SK-N-SH treated with all-trans-retinoic acid at 6 μM for 48 hours (cell line): ENCODE measurements around the gene SMYD5.
A peak's percentile ranks its signal among the peaks of the same experiment; 100 is the strongest.

ENCODE experiments used
- ATAC-seq: fragments of 200-7000 bp; cut with Tn5 transposase; 3 replicates; pipeline ENCODE4 v1.9.1; 2020; ENCODE audit warnings: mild to moderate bottlenecking, moderate library complexity
- ARNTL ChIP-seq: fragments of 450-650 bp; formaldehyde crosslinking; IDR thresholded peaks from 2 replicates; pipeline ENCODE4 v1.5.0; 2020; ENCODE audit warnings: low read depth, mild to moderate bottlenecking, moderate library complexity, borderline replicate concordance
- BACH2 ChIP-seq: fragments of 250-450 bp; sonication (Bioruptor Pico); IDR thresholded peaks from 2 replicates; pipeline ENCODE4 v1.9.0; 2021; ENCODE audit warnings: mild to moderate bottlenecking, borderline replicate concordance
- CREB5 ChIP-seq: fragments of 250-450 bp; sonication (Bioruptor Pico); IDR thresholded peaks from 2 replicates; pipeline ENCODE4 v1.5.1; 2020; ENCODE audit warnings: low read depth, mild to moderate bottlenecking, moderate library complexity
- CSDC2 ChIP-seq: fragments of 250-450 bp; sonication (Bioruptor Pico); IDR thresholded peaks from 2 replicates; pipeline ENCODE4 v1.5.0; 2020; ENCODE audit warnings: mild to moderate bottlenecking, moderate library complexity
- ESRRG ChIP-seq: fragments of 250-450 bp; sonication (Bioruptor Pico); IDR thresholded peaks from 2 replicates; pipeline ENCODE4 v1.6.1; 2021; ENCODE audit warnings: mild to moderate bottlenecking
- GLIS3 ChIP-seq: fragments of 250-450 bp; sonication (Bioruptor Pico); IDR thresholded peaks from 2 replicates; pipeline ENCODE4 v1.5.0; 2020; ENCODE audit warnings: mild to moderate bottlenecking, moderate library complexity
- ISL1 ChIP-seq: fragments of 250-450 bp; sonication (Bioruptor Pico); IDR thresholded peaks from 2 replicates; pipeline ENCODE4 v2.1.2; 2022; ENCODE audit warnings: mild to moderate bottlenecking, moderate library complexity
- OSR1 ChIP-seq: fragments of 250-450 bp; sonication (Bioruptor Pico); IDR thresholded peaks from 2 replicates; pipeline ENCODE4 v1.8.0; 2022; ENCODE audit warnings: moderate library complexity, mild to moderate bottlenecking, inconsistent platforms
- PATZ1 ChIP-seq: fragments of 250-450 bp; sonication (Bioruptor Pico); IDR thresholded peaks from 2 replicates; pipeline ENCODE4 v1.8.0; 2020; ENCODE audit warnings: mild to moderate bottlenecking, moderate library complexity, borderline replicate concordance
- RARB ChIP-seq: fragments of 250-450 bp; sonication (Bioruptor Pico); IDR thresholded peaks from 2 replicates; pipeline ENCODE4 v1.8.0; 2021; ENCODE audit warnings: mild to moderate bottlenecking, moderate library complexity
- SNAI2 ChIP-seq: fragments of 250-450 bp; sonication (Bioruptor Pico); IDR thresholded peaks from 2 replicates; pipeline ENCODE4 v1.5.0; 2020; ENCODE audit warnings: mild to moderate bottlenecking, moderate library complexity
- TCF4 ChIP-seq: fragments of 250-450 bp; sonication (Bioruptor Pico); IDR thresholded peaks from 2 replicates; pipeline ENCODE4 v1.8.0; 2021; ENCODE audit warnings: mild to moderate bottlenecking, moderate library complexity, borderline replicate concordance
- TOX ChIP-seq: fragments of 250-450 bp; sonication (Bioruptor Pico); IDR thresholded peaks from 2 replicates; pipeline ENCODE4 v1.8.0; 2021; ENCODE audit warnings: mild to moderate bottlenecking, moderate library complexity, borderline replicate concordance
- ZC3H10 ChIP-seq: fragments of 250-450 bp; sonication (Bioruptor Pico); IDR thresholded peaks from 2 replicates; pipeline ENCODE4 v1.5.1; 2021; ENCODE audit warnings: mild to moderate bottlenecking, moderate library complexity
- ZFP3 ChIP-seq: fragments of 250-450 bp; sonication (Bioruptor Pico); IDR thresholded peaks from 2 replicates; pipeline ENCODE4 v1.5.0; 2020; ENCODE audit warnings: mild to moderate bottlenecking, moderate library complexity
- ZFP30 ChIP-seq: fragments of 450-650 bp; formaldehyde crosslinking; IDR thresholded peaks from 2 replicates; pipeline ENCODE4 v1.5.0; 2022; ENCODE audit warnings: mild to moderate bottlenecking, moderate library complexity
- ZNF70 ChIP-seq: fragments of 450-650 bp; formaldehyde crosslinking; IDR thresholded peaks from 2 replicates; pipeline ENCODE4 v1.5.0; 2020; ENCODE audit warnings: mild to moderate bottlenecking, moderate library complexity
- ZNF8 ChIP-seq: fragments of 450-650 bp; formaldehyde crosslinking; IDR thresholded peaks from 2 replicates; pipeline ENCODE4 v1.5.0; 2020; ENCODE audit warnings: mild to moderate bottlenecking, moderate library complexity
- TF ChIP-seq, protein P1 (sequence below): fragments of 250-450 bp; sonication (Bioruptor Pico); IDR thresholded peaks from 2 replicates; pipeline ENCODE4 v1.8.0; 2021; ENCODE audit warnings: low read depth, mild to moderate bottlenecking, moderate library complexity, borderline replicate concordance
- TF ChIP-seq, protein P2 (sequence below): fragments of 250-450 bp; sonication (Bioruptor Pico); IDR thresholded peaks from 2 replicates; pipeline ENCODE4 v1.5.0; 2020; ENCODE audit warnings: mild to moderate bottlenecking, moderate library complexity

Gene SMYD5

DNA sequence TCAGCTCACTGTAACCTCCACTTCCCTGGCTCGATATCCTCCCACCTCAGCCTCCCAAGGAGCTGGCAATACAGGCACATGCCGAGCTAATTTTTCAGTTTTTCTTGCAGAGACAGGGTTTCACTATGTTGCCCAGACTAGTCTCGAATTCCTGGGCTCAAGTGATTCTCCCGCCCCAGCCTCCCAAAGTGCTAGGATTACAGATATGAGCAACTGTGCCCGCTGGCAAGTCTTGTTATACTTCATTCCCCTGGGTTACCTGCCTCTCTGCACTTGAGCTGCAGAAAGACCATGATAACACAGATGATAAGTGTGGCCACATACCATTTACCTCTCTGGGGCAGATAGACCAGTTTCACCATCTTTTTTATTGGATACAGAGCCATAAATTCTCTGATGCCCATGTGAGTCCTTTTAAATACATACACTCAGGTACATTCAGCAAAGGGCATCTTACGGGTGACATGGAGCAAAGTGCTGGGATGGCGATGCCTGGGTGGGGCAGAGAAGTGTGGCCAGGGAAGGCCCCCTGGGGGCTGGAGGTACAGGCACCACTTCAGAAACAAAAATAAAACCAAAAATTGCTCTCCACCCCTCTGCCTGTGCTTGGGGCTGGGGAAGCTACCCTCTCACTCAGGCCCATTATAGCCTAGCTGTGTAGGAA, 40.4 kb downstream of the SMYD5 start:
- no peak for TF ChIP-seq ISL1
- no peak for TF ChIP-seq ZNF70 (CRISPR knock-in tag)
- TF ChIP-seq ZC3H10 (CRISPR knock-in tag) = no peak
- TF ChIP-seq PATZ1 (CRISPR knock-in tag) = no peak
- TF ChIP-seq ZNF8 (CRISPR knock-in tag) = no peak
- no peak for TF ChIP-seq ZFP30
- no peak for TF ChIP-seq ZFP3
- no peak for TF ChIP-seq BACH2 (CRISPR knock-in tag)
- TF ChIP-seq, all 23 proteins: peak for 0

DNA sequence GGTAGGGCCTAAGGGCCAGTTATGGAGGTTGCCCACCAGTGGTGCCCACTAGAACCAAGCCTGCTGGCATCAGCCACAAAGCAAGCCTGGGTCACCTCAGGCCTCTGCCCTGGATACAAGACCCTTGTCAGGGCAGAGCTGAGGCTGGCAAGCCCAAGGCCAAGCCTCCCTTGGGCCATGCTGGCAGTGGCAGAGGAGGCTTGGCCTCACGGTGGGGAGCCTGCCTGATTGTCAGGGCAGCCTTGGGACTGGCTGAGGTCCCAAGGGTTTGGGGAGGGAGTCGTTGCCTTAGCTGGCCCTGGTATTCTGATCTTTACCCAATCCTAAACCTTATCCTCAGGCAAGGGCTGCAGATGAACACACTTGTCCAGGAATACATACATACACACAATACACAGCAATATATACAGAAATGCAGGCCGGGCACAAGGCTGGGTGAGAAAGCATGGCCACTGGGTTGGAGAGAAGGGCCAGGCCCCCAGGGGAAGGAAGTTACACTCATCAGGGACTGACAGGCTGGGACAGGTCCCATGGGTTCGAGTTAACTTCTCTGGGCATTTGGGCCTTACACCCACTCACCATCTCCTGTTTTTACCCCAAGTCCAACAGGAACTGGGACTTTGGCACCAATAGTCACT, 41.1 kb downstream of the SMYD5 start:
- TF ChIP-seq CSDC2 (CRISPR knock-in tag) (no peak), ZFP3 (no peak), SNAI2 (no peak), ESRRG (no peak), TCF4 (CRISPR knock-in tag) (no peak), TOX (no peak), ZC3H10 (CRISPR knock-in tag) (no peak), ZNF8 (CRISPR knock-in tag) (no peak), PATZ1 (CRISPR knock-in tag) (no peak)
- peak; percentile 13 for ATAC-seq

More for the DNA sequence above, 40.4 kb downstream of the SMYD5 start:
- ATAC-seq = no peak

GRCh38 chr2:73255907-73256617, 42.0 kb downstream of the SMYD5 start:
- TF ChIP-seq, protein P1, sequence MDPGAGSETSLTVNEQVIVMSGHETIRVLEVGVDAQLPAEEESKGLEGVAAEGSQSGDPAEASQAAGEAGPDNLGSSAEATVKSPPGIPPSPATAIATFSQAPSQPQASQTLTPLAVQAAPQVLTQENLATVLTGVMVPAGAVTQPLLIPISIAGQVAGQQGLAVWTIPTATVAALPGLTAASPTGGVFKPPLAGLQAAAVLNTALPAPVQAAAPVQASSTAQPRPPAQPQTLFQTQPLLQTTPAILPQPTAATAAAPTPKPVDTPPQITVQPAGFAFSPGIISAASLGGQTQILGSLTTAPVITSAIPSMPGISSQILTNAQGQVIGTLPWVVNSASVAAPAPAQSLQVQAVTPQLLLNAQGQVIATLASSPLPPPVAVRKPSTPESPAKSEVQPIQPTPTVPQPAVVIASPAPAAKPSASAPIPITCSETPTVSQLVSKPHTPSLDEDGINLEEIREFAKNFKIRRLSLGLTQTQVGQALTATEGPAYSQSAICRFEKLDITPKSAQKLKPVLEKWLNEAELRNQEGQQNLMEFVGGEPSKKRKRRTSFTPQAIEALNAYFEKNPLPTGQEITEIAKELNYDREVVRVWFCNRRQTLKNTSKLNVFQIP = no peak
- TF ChIP-seq SNAI2 (no peak), PATZ1 (CRISPR knock-in tag) (no peak), TOX (no peak), CREB5 (no peak), RARB (CRISPR knock-in tag) (no peak), ZFP3 (no peak)
- peak; percentile 5 for ATAC-seq

DNA sequence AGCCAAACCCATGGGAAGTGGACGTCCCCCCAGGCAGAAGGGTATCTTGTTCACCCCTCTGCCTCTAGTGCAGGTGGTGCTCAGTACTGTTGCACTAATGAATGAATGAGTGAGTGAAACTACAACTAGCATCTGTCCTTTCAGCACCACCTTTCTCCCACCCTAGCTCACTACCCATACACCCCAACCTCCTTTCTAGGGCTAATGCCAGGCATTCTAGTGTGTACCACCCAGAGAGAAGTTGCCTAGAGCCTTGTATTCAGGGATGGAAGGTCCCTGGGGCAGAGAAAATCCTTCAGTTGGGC, 42.5 kb downstream of the SMYD5 start:
- ATAC-seq = peak; percentile 13
- TF ChIP-seq ZFP30 = no peak
- TF ChIP-seq ESRRG = no peak
- TF ChIP-seq TCF4 (CRISPR knock-in tag) = no peak
- TF ChIP-seq ZC3H10 (CRISPR knock-in tag) = no peak
- no peak for TF ChIP-seq PATZ1 (CRISPR knock-in tag)
- no peak for TF ChIP-seq ZNF8 (CRISPR knock-in tag)
- TF ChIP-seq SNAI2 = no peak
- no peak for TF ChIP-seq ISL1
- TF ChIP-seq OSR1 (CRISPR knock-in tag) = no peak
- TF ChIP-seq ARNTL (CRISPR knock-in tag) = no peak
- TF ChIP-seq ZFP3 = no peak
- TF ChIP-seq TOX = no peak
- no peak for TF ChIP-seq CSDC2 (CRISPR knock-in tag)
- TF ChIP-seq ZNF70 (CRISPR knock-in tag) = no peak
- TF ChIP-seq, protein P2, sequence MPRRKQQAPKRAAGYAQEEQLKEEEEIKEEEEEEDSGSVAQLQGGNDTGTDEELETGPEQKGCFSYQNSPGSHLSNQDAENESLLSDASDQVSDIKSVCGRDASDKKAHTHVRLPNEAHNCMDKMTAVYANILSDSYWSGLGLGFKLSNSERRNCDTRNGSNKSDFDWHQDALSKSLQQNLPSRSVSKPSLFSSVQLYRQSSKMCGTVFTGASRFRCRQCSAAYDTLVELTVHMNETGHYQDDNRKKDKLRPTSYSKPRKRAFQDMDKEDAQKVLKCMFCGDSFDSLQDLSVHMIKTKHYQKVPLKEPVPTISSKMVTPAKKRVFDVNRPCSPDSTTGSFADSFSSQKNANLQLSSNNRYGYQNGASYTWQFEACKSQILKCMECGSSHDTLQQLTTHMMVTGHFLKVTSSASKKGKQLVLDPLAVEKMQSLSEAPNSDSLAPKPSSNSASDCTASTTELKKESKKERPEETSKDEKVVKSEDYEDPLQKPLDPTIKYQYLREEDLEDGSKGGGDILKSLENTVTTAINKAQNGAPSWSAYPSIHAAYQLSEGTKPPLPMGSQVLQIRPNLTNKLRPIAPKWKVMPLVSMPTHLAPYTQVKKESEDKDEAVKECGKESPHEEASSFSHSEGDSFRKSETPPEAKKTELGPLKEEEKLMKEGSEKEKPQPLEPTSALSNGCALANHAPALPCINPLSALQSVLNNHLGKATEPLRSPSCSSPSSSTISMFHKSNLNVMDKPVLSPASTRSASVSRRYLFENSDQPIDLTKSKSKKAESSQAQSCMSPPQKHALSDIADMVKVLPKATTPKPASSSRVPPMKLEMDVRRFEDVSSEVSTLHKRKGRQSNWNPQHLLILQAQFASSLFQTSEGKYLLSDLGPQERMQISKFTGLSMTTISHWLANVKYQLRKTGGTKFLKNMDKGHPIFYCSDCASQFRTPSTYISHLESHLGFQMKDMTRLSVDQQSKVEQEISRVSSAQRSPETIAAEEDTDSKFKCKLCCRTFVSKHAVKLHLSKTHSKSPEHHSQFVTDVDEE (CRISPR knock-in tag) = no peak
- TF ChIP-seq GLIS3 = no peak
